Measurements from ENCODE around the gene PRMT7.

Gene PRMT7

GRCh38 chr16:68363658-68364521 is 53.1 kb downstream of the PRMT7 start:
- no peak for TF ChIP-seq CTCF (IDR thresholded peaks at IDR 0.05; ENCODE audit: low read depth, low read length, missing control alignments)
- H3K4me3 ChIP-seq (ENCODE audit: low read depth, low read length) = no peak overlapping the region
- DNase-seq (ENCODE audit: low read depth) = no peak
- in situ Hi-C loops (cut with HindIII; ENCODE audit: low sequenced_read_pairs) = no loop called here

GRCh38 chr16:68364561-68364998 is 53.8 kb downstream of the PRMT7 start:
- no peak overlapping the region for H3K4me3 ChIP-seq (ENCODE audit: low read depth, low read length)
- no peak for DNase-seq (ENCODE audit: low read depth)
- in situ Hi-C loops (cut with HindIII; ENCODE audit: low sequenced_read_pairs) = no loop called here
- TF ChIP-seq CTCF (IDR thresholded peaks at IDR 0.05; ENCODE audit: low read depth, low read length, missing control alignments) = peak; percentile 13

GRCh38 chr16:68365167-68365817 is 54.5 kb downstream of the PRMT7 start:
- no peak overlapping the region for H3K4me3 ChIP-seq (ENCODE audit: low read depth, low read length)
- no peak for TF ChIP-seq CTCF (IDR thresholded peaks at IDR 0.05; ENCODE audit: low read depth, low read length, missing control alignments)
- in situ Hi-C loops (cut with HindIII; ENCODE audit: low sequenced_read_pairs) = no loop called here

GRCh38 chr16:68366062-68366461 is 55.2 kb downstream of the PRMT7 start:
- in situ Hi-C loops (cut with HindIII; ENCODE audit: low sequenced_read_pairs) = no loop called here
- TF ChIP-seq CTCF (IDR thresholded peaks at IDR 0.05; ENCODE audit: low read depth, low read length, missing control alignments) = no peak

More at GRCh38 chr16:68365167-68365817, 54.5 kb downstream of the PRMT7 start:
- no peak for DNase-seq (ENCODE audit: low read depth)

GRCh38 chr16:68367030-68367429 is 56.2 kb downstream of the PRMT7 start:
- no peak overlapping the region for H3K4me3 ChIP-seq (ENCODE audit: low read depth, low read length)
- TF ChIP-seq CTCF (IDR thresholded peaks at IDR 0.05; ENCODE audit: low read depth, low read length, missing control alignments) = no peak
- no peak for DNase-seq (ENCODE audit: low read depth)
- in situ Hi-C loops (cut with HindIII; ENCODE audit: low sequenced_read_pairs) = no loop called here

More at GRCh38 chr16:68366062-68366461, 55.2 kb downstream of the PRMT7 start:
- no peak for DNase-seq (ENCODE audit: low read depth)
- no peak overlapping the region for H3K4me3 ChIP-seq (ENCODE audit: low read depth, low read length)

GRCh38 chr16:68367440-68367839 is 56.6 kb downstream of the PRMT7 start:
- no peak overlapping the region for H3K4me3 ChIP-seq (ENCODE audit: low read depth, low read length)
- no peak for DNase-seq (ENCODE audit: low read depth)
- in situ Hi-C loops (cut with HindIII; ENCODE audit: low sequenced_read_pairs) = no loop called here
- no peak for TF ChIP-seq CTCF (IDR thresholded peaks at IDR 0.05; ENCODE audit: low read depth, low read length, missing control alignments)
